ENCODE measurements around the gene CKLF. TPM values are rescaled to one million over a fixed set of nuclear protein-coding genes. Genes with fewer than 3 reads are reported as not detected.

Gene CKLF
- total and polyA plus RNA-seq, 7 donors: 24.1 to 57.4 (median 46.7) TPM

GRCh38 chr16:66612422-66612821, 60.0 kb downstream of the CKLF start:
- no peak for DNase-seq
- no peak overlapping the region for H3K27ac ChIP-seq
- H3K4me3 ChIP-seq: no peak overlapping the region
- no peaks in the 10 kb centered on the region for H3K27me3 ChIP-seq
- H3K9me3 ChIP-seq: no peaks in the 10 kb centered on the region
- H3K4me1 ChIP-seq: peaks cover 0 to 11% (median 9%) of the 10 kb centered on the region in 4 donors
- 89 to 96% methylated on average over 14 of the region's 14 CpGs for WGBS, 2 donors
- peaks cover 0 to 54% (median 6%) of the 10 kb centered on the region in 4 donors for H3K36me3 ChIP-seq
- intact Hi-C loops (cut with DNase I): no loop called here
- TF ChIP-seq CTCF (IDR thresholded peaks at IDR 0.05) (no peak), POLR2AphosphoS5 (IDR thresholded peaks at IDR 0.05) (no peak), POLR2A (IDR thresholded peaks at IDR 0.05) (no peak), EP300 (IDR thresholded peaks at IDR 0.05) (no peak)

GRCh38 chr16:66614161-66614802, 61.9 kb downstream of the CKLF start:
- Histone ChIP-seq H3K36me3 (peaks cover 0 to 52% (median 6%) of the 10 kb centered on the region in 4 donors), H3K4me3 (no peak overlapping the region), H3K27me3 (no peaks in the 10 kb centered on the region), H3K27ac (no peak overlapping the region), H3K9me3 (no peaks in the 10 kb centered on the region), H3K4me1 (peaks cover 0 to 16% (median 13%) of the 10 kb centered on the region in 4 donors)
- whole genome bisulfite sequencing, 2 donors: 92 to 93% methylated on average over 12 of the region's 12 CpGs
- no peak for DNase-seq
- intact Hi-C loops (cut with DNase I): no loop called here
- no peak for TF ChIP-seq CTCF (IDR thresholded peaks at IDR 0.05)
- TF ChIP-seq POLR2AphosphoS5 (IDR thresholded peaks at IDR 0.05): no peak
- no peak for TF ChIP-seq EP300 (IDR thresholded peaks at IDR 0.05)
- no peak for TF ChIP-seq POLR2A (IDR thresholded peaks at IDR 0.05)

Small RNA genes within 50 kb of the gene (small RNA-seq; reads per million reads assigned to genes)
- gene CKLF-CMTM1: 0 reads per million in 3 donors

Other genes with a start within 250 kb of the CKLF start
- 10 to 100 TPM; 12.6 to 26.0 (median 14.3) TPM for gene CDH5, start 185.9 kb upstream of the CKLF start, total RNA-seq
- 10 to 100 TPM in 1 of 3 donors, under 1 TPM in 2; 0.60 to 11.5 (median 0.69) TPM for gene CDH5, start 185.9 kb upstream of the CKLF start, polyA plus RNA-seq
- gene BEAN1, start 125.3 kb upstream of the CKLF start, total RNA-seq: under 1 TPM in 1 of 4 donors, not detected in 3; 0.41 TPM
- under 1 TPM in 1 of 3 donors, not detected in 2; 0.35 TPM for gene BEAN1, start 125.3 kb upstream of the CKLF start, polyA plus RNA-seq
- 10 to 100 TPM; 17.6 to 32.7 (median 22.2) TPM for gene TK2, start 2.5 kb upstream of the CKLF start, total RNA-seq
- 10 to 100 TPM in 2 of 3 donors, 1 to 10 TPM in 1; 9.6 to 15.0 (median 11.6) TPM for gene TK2, start 2.5 kb upstream of the CKLF start, polyA plus RNA-seq
- gene CMTM1, start 13.9 kb downstream of the CKLF start, total RNA-seq: 1 to 10 TPM in 3 of 4 donors, under 1 TPM in 1; 0.71 to 3.0 (median 1.6) TPM
- gene CMTM1, start 13.9 kb downstream of the CKLF start, polyA plus RNA-seq: under 1 TPM in 1 of 3 donors, not detected in 2; 0.85 TPM
- under 1 TPM in 1 of 4 donors, not detected in 3; 0.33 TPM for gene CMTM2, start 26.9 kb downstream of the CKLF start, total RNA-seq
- gene CMTM2, start 26.9 kb downstream of the CKLF start, polyA plus RNA-seq: not detected
- 10 to 100 TPM; 12.5 to 18.8 (median 17.3) TPM for gene CMTM3, start 52.1 kb downstream of the CKLF start, total RNA-seq
- gene CMTM3, start 52.1 kb downstream of the CKLF start, polyA plus RNA-seq: 10 to 100 TPM in 2 of 3 donors, 1 to 10 TPM in 1; 8.6 to 15.5 (median 10.2) TPM
- gene CMTM4, start 144.2 kb downstream of the CKLF start, total RNA-seq: 10 to 100 TPM in 2 of 4 donors, 1 to 10 TPM in 2; 6.1 to 12.5 (median 9.4) TPM
- gene CMTM4, start 144.2 kb downstream of the CKLF start, polyA plus RNA-seq: 10 to 100 TPM; 27.0 to 65.1 (median 40.2) TPM
- 100 to 1,000 TPM; 164 to 327 (median 261) TPM for gene DYNC1LI2, start 199.0 kb downstream of the CKLF start, total RNA-seq
- 10 to 100 TPM; 52.9 to 68.7 (median 60.8) TPM for gene DYNC1LI2, start 199.0 kb downstream of the CKLF start, polyA plus RNA-seq
- under 1 TPM in 1 of 4 donors, not detected in 3; under 0.01 TPM for gene TERB1, start 249.0 kb downstream of the CKLF start, total RNA-seq
- under 1 TPM in 1 of 3 donors, not detected in 2; 0.03 TPM for gene TERB1, start 249.0 kb downstream of the CKLF start, polyA plus RNA-seq